ENCODE data around the gene RNLS.

GRCh38 chr10:88507404-88507803 lies 75.7 kb downstream of the RNLS start:
- TF ChIP-seq CTCF (IDR thresholded peaks at IDR 0.05) (no peak), POLR2A (IDR thresholded peaks at IDR 0.05) (no peak)

Data from vagina (tissue), 2 donors.